Dermis blood vessel endothelial cell (primary cell): ENCODE measurements around the gene CSMD2. TPM values are rescaled to one million over a fixed set of nuclear protein-coding genes. Genes with fewer than 3 reads are reported as not detected.

Experiments
- DNase-seq: peaks from one replicate; pipeline ENCODE4 v3.0.0; 2010
- total RNA-seq: library from RNA; depleted of rRNA; stranded (reverse); fragments of >200 nt; gene quantifications from 2 replicates; pipeline ENCODE4 v1.2.3, GENCODE V29; 2014

CSMD2 gene
- total RNA-seq, 1 donor from 2014 or later, result under 0.01 TPM

DNA sequence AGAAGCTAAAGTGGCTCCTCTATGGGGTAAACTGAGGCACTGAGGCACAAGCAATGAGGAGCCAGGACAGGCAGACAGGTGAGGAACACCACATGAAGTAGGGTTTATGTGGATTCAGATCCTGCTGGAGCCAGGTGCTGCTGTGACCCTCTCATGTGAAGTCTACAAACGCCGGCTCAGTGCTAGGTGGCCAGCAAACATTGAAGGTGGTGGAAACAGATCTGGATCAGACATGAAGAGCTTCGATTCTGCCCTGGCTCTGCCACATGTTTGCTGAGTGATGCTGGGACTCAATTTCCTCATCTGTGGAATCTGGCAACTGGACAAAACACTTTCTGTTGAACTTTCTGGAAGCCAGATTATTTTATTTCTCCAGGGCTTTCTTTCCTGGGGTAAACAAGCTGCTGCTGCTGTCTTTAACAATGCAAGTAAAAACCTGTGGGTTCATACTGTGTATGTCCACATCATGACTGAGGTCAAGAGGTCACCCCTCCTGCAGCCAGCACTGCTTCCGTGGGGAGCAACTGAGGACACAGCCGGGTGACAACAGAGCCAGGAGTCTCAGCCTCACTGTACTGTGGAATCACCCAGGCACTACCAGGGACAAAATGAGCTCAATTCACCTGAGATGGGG is 267.8 kb downstream of the CSMD2 start:
- DNase-seq, result no peak

DNA sequence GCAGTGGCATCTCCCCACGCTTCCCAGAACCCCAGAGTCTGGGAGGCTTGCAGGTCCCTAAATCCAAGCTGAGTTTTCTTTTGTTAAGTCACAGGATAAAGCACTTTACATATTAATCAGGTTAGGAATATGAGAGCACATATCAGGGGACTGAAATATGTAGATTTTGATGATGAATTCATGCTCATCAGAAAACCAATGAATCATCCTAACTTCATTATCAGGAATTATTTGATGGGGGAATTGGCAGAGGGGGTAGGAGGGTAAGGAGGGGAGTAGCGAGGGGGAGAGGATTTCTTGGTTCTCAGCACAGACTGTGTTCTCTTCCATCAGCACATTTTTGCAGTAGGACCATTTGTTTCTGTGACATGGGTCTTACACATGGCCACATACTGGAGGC is 269.1 kb downstream of the CSMD2 start:
- no peak for DNase-seq

- no peak for DNase-seq
Observed at GRCh38 chr1:33895396-33895795, 269.6 kb downstream of the CSMD2 start.

GRCh38 chr1:33893147-33893830 is 271.7 kb downstream of the CSMD2 start:
- DNase-seq, result no peak

- DNase-seq, result no peak
Observed at GRCh38 chr1:33886496-33886895, 278.5 kb downstream of the CSMD2 start.

- no peak for DNase-seq
Observed at GRCh38 chr1:33880305-33880704, 284.7 kb downstream of the CSMD2 start.

- no peak for DNase-seq
Observed at GRCh38 chr1:33878392-33878791, 286.6 kb downstream of the CSMD2 start.

DNA sequence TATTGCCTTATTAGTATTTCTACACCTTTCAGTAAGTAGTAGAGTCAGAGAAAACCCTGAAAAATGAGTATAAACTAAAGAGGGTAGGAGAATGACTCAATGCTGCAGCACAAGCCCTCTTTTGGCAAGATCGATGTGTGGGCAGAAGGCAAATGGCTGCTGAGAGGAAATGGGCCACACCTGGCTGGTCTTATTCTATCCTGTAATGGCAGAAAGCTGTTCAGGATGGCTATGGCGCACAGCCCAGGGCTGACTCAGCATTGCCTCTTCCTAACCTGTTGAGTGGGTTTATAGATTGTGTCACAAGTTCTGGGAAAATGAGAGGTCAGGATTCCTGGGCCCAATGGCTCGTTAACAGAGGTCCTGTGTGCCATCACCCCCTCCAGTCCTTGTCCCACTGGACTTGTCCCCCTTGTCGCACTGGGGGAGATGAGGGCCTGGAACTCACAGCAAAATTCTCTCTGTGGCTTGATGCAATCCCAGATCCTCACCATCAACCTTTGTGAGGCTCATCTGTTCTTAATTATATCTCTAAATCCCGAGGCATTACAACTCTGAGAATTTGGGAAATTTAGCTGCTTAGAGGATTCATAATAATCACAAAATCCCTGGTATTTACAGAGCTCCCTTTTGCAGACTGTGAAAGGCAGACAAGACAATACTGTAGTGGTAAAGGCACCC is 287.9 kb downstream of the CSMD2 start:
- DNase-seq, result no peak

GRCh38 chr1:33875862-33876261 is 289.2 kb downstream of the CSMD2 start:
- DNase-seq, result no peak

- no peak for DNase-seq
Observed at GRCh38 chr1:33874636-33875035, 290.4 kb downstream of the CSMD2 start.

- no peak for DNase-seq
Observed at GRCh38 chr1:33872683-33873082, 292.3 kb downstream of the CSMD2 start.

DNA sequence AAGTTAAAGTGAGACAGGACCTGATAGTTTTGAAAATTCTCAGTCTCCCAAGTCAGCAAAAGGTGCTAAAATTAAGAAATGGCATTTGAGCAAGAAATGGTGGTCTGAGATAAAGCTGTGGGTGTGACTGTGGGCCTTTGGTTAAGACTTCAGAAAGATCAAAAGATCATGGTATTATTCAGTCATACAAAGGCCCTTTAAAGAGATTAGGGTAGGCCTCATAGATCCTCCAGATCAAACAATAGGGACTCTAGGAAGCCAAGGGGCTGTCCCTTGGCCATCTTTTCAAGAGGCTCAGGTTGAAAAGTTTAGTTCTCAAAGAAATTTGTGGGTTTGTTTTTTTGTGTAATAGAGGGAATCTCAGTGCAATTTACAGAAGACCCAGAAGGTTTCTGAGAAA is 292.8 kb downstream of the CSMD2 start:
- DNase-seq, result no peak

GRCh38 chr1:33867684-33868083 is 297.3 kb downstream of the CSMD2 start:
- DNase-seq, result no peak

DNA sequence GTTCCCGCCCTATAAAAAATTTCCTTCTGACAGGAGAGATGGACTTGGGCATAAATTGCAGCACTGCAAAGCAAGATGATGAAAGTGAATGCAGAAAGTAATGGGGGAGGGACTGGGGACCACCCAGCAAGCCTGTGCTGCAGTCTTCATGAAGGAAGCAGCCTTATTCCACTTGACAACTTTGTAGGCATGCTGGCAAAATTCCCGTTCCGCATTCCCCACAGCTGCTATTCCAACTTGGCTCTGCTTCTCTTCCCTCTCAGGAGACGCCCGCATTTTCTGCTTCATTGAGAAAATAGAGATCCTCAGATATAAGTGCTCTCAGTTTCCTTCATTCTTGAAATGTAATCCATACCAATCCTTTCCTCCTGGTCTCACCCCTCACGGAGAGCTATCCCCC is 298.7 kb downstream of the CSMD2 start:
- DNase-seq, result no peak

DNA sequence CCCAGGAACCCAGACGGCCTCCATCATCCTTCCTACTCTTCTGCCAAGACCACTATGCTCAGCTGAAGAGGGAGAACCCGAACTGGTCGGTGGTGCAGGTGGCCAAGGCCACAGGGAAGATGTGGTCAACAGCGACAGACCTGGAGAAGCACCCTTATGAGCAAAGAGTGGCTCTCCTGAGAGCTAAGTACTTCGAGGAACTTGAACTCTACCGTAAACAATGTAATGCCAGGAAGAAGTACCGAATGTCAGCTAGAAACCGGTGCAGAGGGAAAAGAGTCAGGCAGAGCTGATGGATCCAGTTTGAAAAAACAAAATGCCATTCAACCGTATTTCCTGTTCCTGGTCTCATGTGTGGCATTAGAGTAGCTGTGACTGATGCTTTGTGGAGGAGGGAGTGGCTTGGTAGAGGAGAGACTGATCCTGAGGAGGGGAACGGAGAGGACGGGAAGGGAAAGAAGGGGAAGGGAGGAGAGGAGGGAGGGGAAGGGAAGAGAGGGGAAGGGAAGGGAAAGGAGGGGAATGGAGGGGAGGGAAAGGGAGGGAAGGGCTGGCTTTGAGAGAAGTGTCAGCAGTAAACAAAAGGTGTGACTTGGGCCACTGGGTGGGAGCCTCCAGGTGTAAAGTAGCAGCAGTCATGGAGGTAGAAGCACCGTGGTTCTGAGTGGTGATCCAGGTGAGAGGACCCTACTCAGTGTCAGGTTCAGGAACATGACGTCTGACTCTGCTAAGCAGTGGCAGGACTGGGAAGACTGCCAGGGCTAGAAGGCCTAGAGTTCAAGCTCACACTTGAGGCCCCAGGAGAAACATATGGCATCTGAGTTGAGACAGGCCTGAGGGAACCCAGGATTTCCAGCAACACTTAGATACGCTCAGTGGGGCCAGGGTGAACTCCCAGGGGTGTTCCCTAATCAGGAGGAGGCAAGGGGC is 300.3 kb downstream of the CSMD2 start:
- no peak for DNase-seq

GRCh38 chr1:33863779-33864178 is 301.3 kb downstream of the CSMD2 start, which contains the start of gene HMGB4:
HMGB4 (plus strand) TSS chr1:33864079; CDS start chr1:33864192, 113 bp downstream.
- no peak for DNase-seq

GRCh38 chr1:33860671-33861070 is 304.4 kb downstream of the CSMD2 start:
- DNase-seq, result no peak

GRCh38 chr1:33854091-33854490 is 310.9 kb downstream of the CSMD2 start:
- DNase-seq, result no peak

DNA sequence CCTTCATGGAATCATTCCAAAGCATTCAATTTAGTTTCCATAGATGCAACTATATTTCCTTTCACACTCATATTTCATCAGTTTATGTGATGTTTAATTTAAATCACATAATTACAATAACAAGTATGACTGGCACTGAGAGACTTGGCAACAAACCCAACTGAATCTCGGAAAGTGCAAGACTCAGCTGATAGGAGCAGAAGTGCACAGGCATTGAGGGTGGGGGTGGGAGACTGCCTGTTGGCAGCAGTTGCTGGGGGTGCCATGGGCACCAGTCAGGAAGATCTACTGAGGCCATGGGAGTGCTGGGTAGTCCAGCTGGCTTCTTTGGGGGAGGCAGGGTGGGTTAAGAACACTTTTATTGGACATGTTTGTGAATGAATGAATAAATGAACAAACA is 311.6 kb downstream of the CSMD2 start:
- DNase-seq, result no peak

DNA sequence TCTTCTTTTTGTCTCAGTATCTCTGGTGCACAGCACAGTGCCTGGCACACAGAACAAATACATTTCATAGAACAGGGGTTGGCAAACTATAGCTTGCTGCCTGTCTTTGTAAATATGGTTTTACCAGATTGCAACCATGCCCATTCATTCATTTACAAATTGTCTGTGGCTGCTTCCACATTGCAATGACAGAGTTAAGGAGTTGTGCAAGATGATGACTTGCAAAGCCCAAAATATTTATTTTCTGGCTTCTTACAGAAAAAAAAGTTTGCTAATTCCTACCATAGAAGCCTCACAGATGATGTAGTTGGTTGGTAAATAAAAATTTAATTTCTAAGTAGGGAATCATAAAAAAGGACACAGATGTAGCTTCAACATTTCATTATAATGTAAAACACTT is 312.3 kb downstream of the CSMD2 start:
- DNase-seq, result no peak

GRCh38 chr1:33850481-33850880 is 314.5 kb downstream of the CSMD2 start:
- DNase-seq, result no peak

GRCh38 chr1:33849211-33849610 is 315.8 kb downstream of the CSMD2 start:
- no peak for DNase-seq
